ENCODE results near the gene MPZL2.

Gene MPZL2

DNA sequence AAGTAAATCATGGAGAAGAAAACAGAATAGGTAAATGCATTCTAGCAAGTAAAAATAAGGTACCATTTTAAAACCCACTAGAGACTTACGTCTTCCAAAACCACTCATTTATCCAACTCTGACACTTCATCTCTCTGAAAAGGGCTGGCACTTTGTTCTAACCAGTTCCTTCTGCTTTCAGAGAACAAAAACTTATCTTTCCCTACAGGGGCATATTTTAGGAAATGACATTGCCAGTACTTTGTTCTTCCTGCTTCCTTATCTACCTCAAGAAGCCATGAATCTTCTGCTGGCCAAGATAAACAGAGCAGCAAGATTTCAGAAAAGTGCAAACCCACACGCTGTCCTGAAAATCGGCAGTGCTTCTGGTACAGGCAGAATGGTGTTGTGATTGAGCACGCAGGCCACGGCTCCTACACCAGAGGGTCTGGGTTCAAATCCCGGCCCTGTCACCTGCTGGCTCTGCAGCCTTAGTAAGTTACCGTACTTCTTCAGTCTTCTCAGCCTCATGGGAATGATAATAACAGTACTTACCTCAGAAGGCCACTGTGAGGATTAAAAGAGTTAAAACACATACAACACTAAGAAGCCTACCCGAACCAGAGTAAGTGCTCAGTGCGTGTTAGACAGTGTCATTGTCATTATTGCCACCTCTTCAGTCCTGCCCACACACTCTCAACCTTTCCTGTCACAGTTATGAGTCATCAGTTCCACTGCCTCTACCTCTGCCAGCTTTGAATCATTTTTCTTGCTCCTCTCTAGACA is 22.9 kb downstream of the MPZL2 start:
- no peak for DNase-seq

DNA sequence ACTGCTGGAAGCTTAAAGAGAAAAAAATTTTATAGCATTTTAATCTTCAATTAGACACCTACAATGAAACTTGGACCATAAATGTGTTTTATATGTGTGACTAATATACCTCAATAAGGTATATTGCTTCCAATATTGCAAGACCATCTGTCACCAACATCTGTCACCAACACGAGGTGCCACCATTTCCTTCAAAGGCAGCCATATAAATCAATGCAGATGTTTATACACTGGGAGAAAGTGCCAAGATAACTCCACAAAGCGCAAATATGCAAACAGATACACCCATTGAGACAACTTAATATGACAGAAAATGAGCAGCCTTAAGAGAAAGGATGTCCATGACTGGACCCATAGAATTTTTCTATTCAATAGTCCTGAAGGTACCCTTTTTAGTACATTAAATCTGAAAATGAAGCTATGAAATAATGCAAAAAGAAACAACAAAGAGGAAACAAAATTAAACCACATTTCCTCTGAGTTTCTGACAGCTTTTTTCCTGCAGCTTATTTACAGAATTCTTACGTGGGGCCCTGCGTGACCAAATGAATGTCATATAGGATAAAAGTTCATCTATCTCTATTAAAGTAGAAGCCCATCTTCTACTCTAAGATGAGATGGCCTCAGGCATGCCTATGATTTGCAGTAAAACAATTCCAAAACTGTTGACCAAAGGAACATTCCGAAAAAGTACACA is 24.4 kb downstream of the MPZL2 start:
- no peak for DNase-seq

DNA sequence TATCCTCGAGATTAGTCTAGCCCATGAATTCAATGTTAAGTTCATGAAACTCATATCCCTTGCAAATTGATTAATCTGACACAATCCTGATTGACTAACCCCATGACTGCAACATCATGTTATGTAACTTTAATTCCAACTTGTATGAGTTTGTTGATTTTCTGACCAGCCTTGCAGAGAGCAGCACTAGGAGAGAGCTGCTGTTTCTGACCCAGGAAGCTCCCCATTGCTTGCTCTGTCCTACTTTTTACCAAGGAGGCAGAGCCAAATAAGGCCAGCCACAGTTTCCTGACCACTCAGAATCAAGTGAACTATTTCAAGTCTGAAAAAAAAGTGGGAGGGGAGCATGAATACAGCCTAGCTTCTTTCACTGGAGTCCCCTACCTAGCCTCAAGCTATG is 25.2 kb downstream of the MPZL2 start:
- DNase-seq, result no peak

DNA sequence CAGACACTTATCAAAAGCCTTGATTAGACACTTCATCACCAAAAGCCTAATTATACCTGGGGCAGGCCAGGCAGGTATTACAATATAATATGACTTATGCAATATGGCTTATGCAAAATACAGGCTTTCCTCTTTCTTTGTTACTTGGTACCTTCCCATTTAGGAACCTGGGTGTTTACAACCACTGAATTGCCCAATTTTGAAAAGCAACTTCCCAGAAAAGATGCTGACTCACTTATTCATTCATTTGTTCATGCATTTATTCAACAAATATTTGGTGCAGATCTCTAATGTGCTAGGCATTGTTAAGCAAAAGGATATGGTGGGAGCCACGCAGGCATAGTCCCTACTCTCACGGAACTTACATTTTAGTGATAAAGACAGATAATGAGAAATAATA is 25.7 kb downstream of the MPZL2 start:
- no peak for DNase-seq

GRCh38 chr11:118236170-118236569 is 27.9 kb downstream of the MPZL2 start:
- no peak for DNase-seq

DNA sequence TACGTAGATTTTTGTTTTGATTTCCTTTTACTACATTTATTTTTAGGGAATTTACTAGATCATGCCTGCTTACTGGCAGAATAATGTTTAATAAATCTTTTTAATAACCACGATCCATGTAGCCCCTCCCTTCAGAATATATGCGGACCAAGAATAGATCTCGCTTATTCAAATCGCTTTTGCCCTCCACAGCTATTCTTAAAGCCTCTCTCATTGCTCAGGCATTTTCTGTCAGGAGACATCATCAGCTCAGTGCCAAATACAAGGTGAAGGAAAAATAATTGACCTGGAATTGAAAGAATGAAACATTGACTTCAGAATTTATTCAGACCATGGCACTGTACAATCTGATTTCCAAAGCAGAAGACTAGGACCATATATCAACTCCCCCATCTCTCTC is 29.3 kb downstream of the MPZL2 start:
- DNase-seq, result no peak

DNA sequence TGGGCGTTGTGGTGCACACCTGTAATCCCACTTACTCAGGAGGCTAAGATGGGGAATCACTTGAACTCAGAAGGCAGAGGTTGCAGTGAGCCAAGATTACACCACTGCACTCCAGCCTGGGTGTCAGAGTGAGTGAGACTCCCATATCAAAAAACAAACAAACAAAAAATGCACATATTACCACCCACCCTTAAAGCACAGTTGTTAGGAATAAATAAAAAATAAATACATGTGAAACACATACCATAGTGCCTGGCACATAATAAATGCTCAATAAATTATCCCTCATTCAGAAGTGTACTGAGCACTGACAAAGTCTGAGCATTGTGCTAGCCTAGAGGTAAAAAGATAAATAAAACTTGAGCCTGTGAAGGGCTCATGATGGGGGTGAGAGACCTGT is 30.2 kb downstream of the MPZL2 start:
- DNase-seq, result no peak

DNA sequence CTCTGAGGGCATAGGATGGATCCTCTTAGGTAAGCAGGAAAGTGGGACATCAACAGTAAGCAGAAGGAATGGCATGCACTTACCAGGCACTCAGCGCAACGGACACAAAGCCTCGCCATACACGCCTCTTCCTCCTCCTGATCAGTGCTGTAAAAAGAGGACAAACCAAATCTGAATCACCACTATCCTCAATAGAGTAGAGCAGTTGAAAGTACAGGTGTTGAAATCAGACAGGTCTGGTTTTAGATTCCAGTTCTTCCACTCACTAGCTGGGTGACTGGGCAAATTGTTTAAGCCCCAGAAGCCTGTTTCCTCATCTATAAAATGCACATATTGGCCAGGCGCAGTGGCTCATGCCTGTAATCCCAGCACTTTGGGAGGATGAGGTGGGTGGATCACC is 30.7 kb downstream of the MPZL2 start:
- no peak for DNase-seq

- DNase-seq, result no peak
These were observed 31.4 kb downstream of the MPZL2 start for GRCh38 chr11:118232659-118233058.

- DNase-seq, result no peak
These were observed 32.6 kb downstream of the MPZL2 start for GRCh38 chr11:118231461-118231860.

- DNase-seq, result no peak
These were observed 34.0 kb downstream of the MPZL2 start for GRCh38 chr11:118230088-118230487.

- DNase-seq, result no peak
These were observed 34.7 kb downstream of the MPZL2 start for GRCh38 chr11:118229274-118229847.

- no peak for DNase-seq
These were observed 36.0 kb downstream of the MPZL2 start for GRCh38 chr11:118227865-118228785.

DNA sequence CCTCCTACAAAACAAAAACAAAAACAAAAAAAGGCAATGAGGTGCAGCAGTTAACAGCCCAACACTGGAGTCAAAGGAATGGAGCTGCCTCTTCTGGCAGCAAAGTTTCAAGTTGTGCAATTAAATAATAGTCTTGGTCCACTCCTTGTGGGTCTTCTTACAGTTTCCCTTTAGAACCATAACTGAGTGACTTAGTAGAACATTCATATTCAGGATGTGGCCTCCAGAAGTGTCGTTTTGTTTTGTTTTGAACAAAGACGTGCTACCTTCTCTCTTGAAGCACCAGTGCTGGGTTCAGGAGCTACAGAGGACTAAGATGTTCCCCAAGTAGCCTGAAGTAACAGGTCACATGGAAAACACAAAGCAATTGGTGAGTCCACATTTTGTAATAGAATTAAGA is 37.3 kb downstream of the MPZL2 start:
- no peak for DNase-seq

GRCh38 chr11:118226296-118226695 is 37.8 kb downstream of the MPZL2 start:
- no peak for DNase-seq

DNA sequence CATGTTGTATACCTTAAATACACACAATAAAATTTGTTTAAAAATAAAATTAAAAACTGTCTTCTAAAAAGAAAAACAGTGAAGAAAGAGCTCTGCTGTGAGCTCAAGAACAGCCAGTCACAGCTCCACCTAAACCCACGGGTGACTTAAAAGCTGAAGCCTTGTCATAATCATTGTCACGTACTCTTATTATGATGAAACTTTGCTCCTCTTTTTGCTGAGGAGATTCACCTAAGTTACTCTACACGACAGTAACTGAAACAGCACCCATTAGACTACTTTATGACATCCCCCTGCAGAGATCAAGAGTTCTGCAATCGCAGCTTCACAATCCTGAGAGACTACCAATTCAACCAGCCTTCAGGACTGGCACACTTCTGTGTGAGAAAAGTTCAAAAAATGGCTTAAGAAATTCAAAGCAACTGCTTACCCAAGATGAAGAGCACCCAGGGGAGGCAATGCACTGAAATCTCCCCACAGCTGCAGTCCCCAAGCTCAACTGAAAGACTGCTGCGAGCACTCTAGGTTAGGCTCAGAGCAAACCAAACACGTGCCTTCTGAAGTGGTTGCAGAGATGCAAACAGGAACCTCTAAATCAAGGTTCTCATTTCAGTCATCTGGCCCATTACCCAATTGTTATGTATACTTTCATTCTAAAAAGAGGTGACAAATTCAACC is 39.4 kb downstream of the MPZL2 start, which contains the start of gene JAML:
Gene JAML (minus strand): TSS at position 501 of the 678 bp plus-strand sequence. CDS start 10,145 bp downstream, outside the sequence.
- DNase-seq, result no peak

GRCh38 chr11:118223992-118224391 is 40.1 kb downstream of the MPZL2 start:
- DNase-seq, result no peak

DNA sequence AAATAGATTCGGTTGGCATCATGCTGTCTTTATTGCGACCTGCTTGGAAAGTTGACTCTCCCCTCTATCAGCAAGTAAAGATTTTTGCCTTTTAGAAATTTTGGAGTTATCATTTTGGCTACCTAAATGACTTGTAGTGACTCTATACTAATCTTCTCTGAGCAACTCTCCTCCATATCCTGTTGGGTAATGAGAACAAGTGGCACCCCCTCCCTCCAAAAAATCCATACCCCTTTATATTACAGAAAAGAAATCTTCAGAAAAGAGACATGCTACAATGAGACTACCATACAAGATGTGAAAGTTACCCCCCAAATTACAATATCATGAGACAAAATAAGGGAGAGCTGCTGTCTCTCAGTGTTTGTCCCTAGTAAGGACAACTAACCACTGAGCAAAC is 40.5 kb downstream of the MPZL2 start:
- no peak for DNase-seq

DNA sequence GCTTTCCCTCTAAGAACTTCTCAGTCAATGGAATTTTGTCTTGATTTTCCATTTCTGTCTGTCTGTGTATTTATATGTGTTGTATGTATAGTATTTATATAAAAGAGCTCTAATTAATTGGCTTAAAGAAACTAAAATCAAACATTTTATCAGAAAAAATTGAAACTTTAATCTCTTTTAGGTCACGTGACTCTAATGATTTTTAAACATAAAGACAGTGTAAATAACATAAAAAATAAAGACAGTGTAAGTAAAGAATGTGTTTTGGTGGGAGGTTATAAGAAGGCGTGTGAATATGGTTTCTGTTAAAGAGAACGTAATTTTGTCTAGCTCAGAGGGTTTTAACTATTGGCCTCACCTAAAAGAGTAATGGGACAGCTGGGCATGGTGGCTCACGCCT is 41.7 kb downstream of the MPZL2 start:
- no peak for DNase-seq

GRCh38 chr11:118221419-118221818 is 42.7 kb downstream of the MPZL2 start:
- DNase-seq, result no peak

GRCh38 chr11:118219732-118220131 is 44.4 kb downstream of the MPZL2 start:
- no peak for DNase-seq

GRCh38 chr11:118219244-118219643 is 44.9 kb downstream of the MPZL2 start:
- DNase-seq, result no peak

All from NCI-H187 (cell line).